Naive thymus-derived CD4-positive, alpha-beta T cell (primary cell): Measurements from ENCODE around the gene TPP2. TPM values are rescaled to one million over a fixed set of nuclear protein-coding genes. Genes with fewer than 3 reads are reported as not detected.

Source experiments
- ATAC-seq: fragments of 150-1000 bp; cut with Tn5 transposase; 2 replicates; pipeline ENCODE4 v1.10.0; 2021; ENCODE audit warnings: mild to moderate bottlenecking, moderate library complexity
- CTCF ChIA-PET: fragments of 350-600 bp; sonication (Branson Sonifier 250); formaldehyde crosslinking; loops from one replicate; lab custom pipeline; 2021; ENCODE audit warnings: antibody characterized with exemption; lab: Charles Lee
- POLR2A ChIA-PET: fragments of 350-600 bp; sonication (Branson Sonifier 250); formaldehyde crosslinking; loops from one replicate; lab custom pipeline; 2021; ENCODE audit warnings: antibody characterized with exemption, inconsistent platforms; lab: Charles Lee
- DNase-seq, 9 donors: peaks; one replicate each; pipeline versions ENCODE4 v3.0.0 to v3.0.0-alpha.2; 2020 to 2022; ENCODE audit warnings: mixed read lengths in 1 of 9
- H3K27ac ChIP-seq: one replicate; pipeline ENCODE4 v1.7.0; 2013; ENCODE audit warnings: mild to moderate bottlenecking, low read depth, low read length, moderate library complexity
- H3K27me3 ChIP-seq, 2 donors: one replicate each; pipeline ENCODE4 v1.7.0; 2013; ENCODE audit warnings: low read length in 2 of 2, mild to moderate bottlenecking in 2 of 2, moderate library complexity in 2 of 2; ENCODE audit not compliant: control insufficient read depth in 2 of 2, insufficient read depth in 2 of 2
- H3K36me3 ChIP-seq, 3 experiments: 1 replicate in 2 of 3; 2 replicates in 1 of 3; pipeline ENCODE4 v1.7.0; 2013; ENCODE audit warnings: low read length in 3 of 3, mild to moderate bottlenecking in 3 of 3, moderate library complexity in 1 of 3; ENCODE audit not compliant: insufficient read depth in 3 of 3, control insufficient read depth in 2 of 3
- H3K4me1 ChIP-seq, 2 donors: one replicate each; pipeline ENCODE4 v1.7.0; 2013; ENCODE audit warnings: low read length in 2 of 2, mild to moderate bottlenecking in 2 of 2, moderate library complexity in 1 of 2; ENCODE audit not compliant: control insufficient read depth in 2 of 2, insufficient read depth in 2 of 2
- H3K4me3 ChIP-seq: 2 replicates; pipeline ENCODE4 v1.7.0; 2013; ENCODE audit warnings: mild to moderate bottlenecking, low read length
- H3K9me3 ChIP-seq, 3 experiments: 1 replicate in 2 of 3; 2 replicates in 1 of 3; pipeline ENCODE4 v1.7.0; 2013; ENCODE audit warnings: low read length in 3 of 3; ENCODE audit not compliant: control insufficient read depth in 2 of 3
- H3K27ac Mint-ChIP-seq, 9 donors: one replicate each; pipeline ENCODE4 v1.8.0; 2020 to 2022; ENCODE audit warnings: mixed read lengths in 9 of 9, mild to moderate bottlenecking in 8 of 9, moderate library complexity in 5 of 9, inconsistent platforms in 2 of 9
- H3K27me3 Mint-ChIP-seq, 5 donors: one replicate each; pipeline ENCODE4 v1.8.0; 2021 to 2022; ENCODE audit warnings: mixed read lengths in 5 of 5, mild to moderate bottlenecking in 1 of 5
- H3K36me3 Mint-ChIP-seq, 5 donors: one replicate each; pipeline ENCODE4 v1.8.0; 2020 to 2022; ENCODE audit warnings: mixed read lengths in 5 of 5, mild to moderate bottlenecking in 3 of 5, inconsistent platforms in 1 of 5
- H3K4me1 Mint-ChIP-seq, 7 donors: one replicate each; pipeline ENCODE4 v1.8.0; 2020 to 2022; ENCODE audit warnings: mixed read lengths in 7 of 7, mild to moderate bottlenecking in 3 of 7, inconsistent platforms in 1 of 7
- H3K4me3 Mint-ChIP-seq, 10 donors: one replicate each; pipeline ENCODE4 v1.8.0; 2020 to 2022; ENCODE audit warnings: mild to moderate bottlenecking in 10 of 10, mixed read lengths in 10 of 10, moderate library complexity in 6 of 10, inconsistent platforms in 2 of 10
- H3K9me3 Mint-ChIP-seq, 11 donors: one replicate each; pipeline ENCODE4 v1.8.0; 2020 to 2022; ENCODE audit warnings: mixed read lengths in 11 of 11, mild to moderate bottlenecking in 4 of 11, inconsistent platforms in 1 of 11, moderate library complexity in 1 of 11
- intact Hi-C, 2 donors: fragments of 100-400 bp; cut with micrococcal nuclease; formaldehyde crosslinking; loops; one replicate each; pipeline ENCODE4 v1.15.1; 2023
- polyA plus RNA-seq, 2 donors: library from polyadenylated mRNA; unstranded; fragments of 300-500 nt; fragmentation: Illumina TruSeq; gene quantifications; one replicate each; pipeline ENCODE4 v1.2.3, GENCODE V29; 2021
- total RNA-seq, 6 experiments: library from RNA in 5 of 6; stranded (reverse) in 5 of 6; gene quantifications; 1 replicate in 5 of 6; 2 replicates in 1 of 6; pipeline ENCODE4 v1.2.3 and lab custom pipeline; 2021 to 2026

TPP2 gene
- total and polyA plus RNA-seq, 7 experiments from 2014 or later, result 49.4 to 158 (median 112) TPM

DNA sequence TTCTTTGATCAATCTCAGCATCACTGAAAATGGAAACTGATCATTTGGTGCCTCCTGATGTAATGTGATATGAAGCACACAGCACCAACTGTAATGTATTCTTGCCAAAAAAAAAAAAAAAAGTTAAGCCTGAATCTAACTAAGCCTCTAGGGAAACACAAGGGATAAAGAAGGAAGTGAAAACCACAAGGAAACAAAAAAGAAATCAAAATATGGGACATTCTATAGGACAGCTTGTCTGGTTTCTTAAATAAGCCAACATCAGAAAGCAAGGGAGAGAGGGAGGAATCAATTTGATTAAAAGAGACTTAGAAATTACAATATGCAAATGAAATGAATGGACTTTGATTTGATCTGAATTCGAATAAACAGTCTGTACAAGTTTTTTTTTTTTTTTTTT is 118.7 kb downstream of the TPP2 start:
- Mint-ChIP-seq H3K36me3 (no peaks in the 10 kb centered on the region), H3K4me3 (no peak overlapping the region), H3K4me1 (no peaks in the 10 kb centered on the region), H3K9me3 (peaks cover 0 to 3% (median 0%) of the 10 kb centered on the region in 11 donors), H3K27ac (no peak overlapping the region), H3K27me3 (peaks cover 9 to 15% (median 10%) of the 10 kb centered on the region in 5 donors)
- ChIA-PET POLR2A (no interaction called here), CTCF (no interaction called here)
- ATAC-seq (no peak), DNase-seq (no peak)
- no peak overlapping the region for H3K27ac ChIP-seq
- intact Hi-C loops, result no loop called here
- no peak overlapping the region for H3K4me3 ChIP-seq
- H3K36me3 ChIP-seq, result no peaks in the 10 kb centered on the region
- no peaks in the 10 kb centered on the region for H3K4me1 ChIP-seq
- no peaks in the 10 kb centered on the region for H3K27me3 ChIP-seq
- H3K9me3 ChIP-seq, result no peaks in the 10 kb centered on the region

DNA sequence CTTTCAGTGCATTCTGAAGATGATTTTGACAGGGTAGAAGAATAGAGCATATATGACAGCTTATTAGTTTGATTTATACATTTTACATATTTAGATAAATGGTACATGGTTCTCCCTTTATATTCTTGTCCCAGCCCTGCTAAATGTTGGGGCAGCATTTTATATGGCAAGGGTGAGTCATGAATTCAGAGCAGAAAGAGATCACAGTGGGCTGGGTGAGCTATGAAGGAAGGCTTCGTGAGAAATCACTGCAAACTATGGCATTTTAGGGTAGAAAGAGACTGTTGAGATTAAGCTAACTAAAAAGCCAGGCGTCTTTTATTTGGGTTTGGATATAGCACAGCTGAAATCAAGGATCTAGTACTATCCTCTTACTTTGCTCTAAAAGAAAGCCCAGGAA is 122.0 kb downstream of the TPP2 start:
- DNase-seq (no peak), ATAC-seq (no peak)
- no peak overlapping the region for H3K27ac ChIP-seq
- H3K27ac Mint-ChIP-seq, result no peak overlapping the region
- no peaks in the 10 kb centered on the region for H3K9me3 ChIP-seq
- peaks cover 4 to 31% (median 9%) of the 10 kb centered on the region in 5 donors for H3K27me3 Mint-ChIP-seq
- no peak overlapping the region for H3K4me3 Mint-ChIP-seq
- peaks cover 0 to 1% (median 0%) of the 10 kb centered on the region in 11 donors for H3K9me3 Mint-ChIP-seq
- no peak overlapping the region for H3K4me3 ChIP-seq
- no peaks in the 10 kb centered on the region for H3K27me3 ChIP-seq
- no peaks in the 10 kb centered on the region for H3K36me3 ChIP-seq
- peaks cover 0 to 7% (median 0%) of the 10 kb centered on the region in 5 donors for H3K36me3 Mint-ChIP-seq
- no peaks in the 10 kb centered on the region for H3K4me1 Mint-ChIP-seq
- ChIA-PET POLR2A (no interaction called here), CTCF (no interaction called here)
- intact Hi-C loops, result no loop called here
- H3K4me1 ChIP-seq, result no peaks in the 10 kb centered on the region

DNA sequence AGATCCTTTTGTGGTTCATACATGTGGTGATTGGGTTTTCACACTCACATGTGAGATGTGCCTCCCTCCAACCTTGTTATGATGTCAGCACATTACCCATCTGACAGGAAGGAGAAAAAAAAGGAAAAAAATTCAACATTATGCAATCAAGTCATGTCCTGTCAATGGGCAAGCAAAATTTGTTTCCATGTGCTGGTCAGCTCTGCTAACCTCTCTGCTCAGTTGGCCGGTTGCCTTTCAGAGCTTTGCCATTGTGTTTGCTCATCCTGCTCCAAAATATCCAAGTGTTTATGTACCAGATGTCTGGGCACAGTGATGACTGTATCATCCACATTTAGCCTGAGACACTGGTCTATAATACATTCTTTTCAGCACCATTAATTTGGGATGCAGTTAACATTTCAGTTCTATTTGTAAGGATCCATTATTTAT is 125.0 kb downstream of the TPP2 start:
- peaks cover 0 to 4% (median 0%) of the 10 kb centered on the region in 11 donors for H3K9me3 Mint-ChIP-seq
- peak overlapping the region in 1 of 9 donors; percentile 35 for H3K27ac Mint-ChIP-seq
- ATAC-seq, result peak; percentile 69
- intact Hi-C loops, result no loop called here
- H3K36me3 Mint-ChIP-seq, result peaks cover 0 to 7% (median 0%) of the 10 kb centered on the region in 5 donors
- Histone ChIP-seq H3K9me3 (no peaks in the 10 kb centered on the region), H3K36me3 (no peaks in the 10 kb centered on the region), H3K4me3 (no peak overlapping the region), H3K27me3 (no peaks in the 10 kb centered on the region), H3K4me1 (no peaks in the 10 kb centered on the region), H3K27ac (no peak overlapping the region)
- DNase-seq, result peak in 1 of 9 donors; percentile 2
- ChIA-PET POLR2A (no interaction called here), CTCF (no interaction called here)
- peaks cover 8 to 31% (median 26%) of the 10 kb centered on the region in 5 donors for H3K27me3 Mint-ChIP-seq
- no peak overlapping the region for H3K4me3 Mint-ChIP-seq
- peaks cover 0 to 2% (median 0%) of the 10 kb centered on the region in 7 donors for H3K4me1 Mint-ChIP-seq

DNA sequence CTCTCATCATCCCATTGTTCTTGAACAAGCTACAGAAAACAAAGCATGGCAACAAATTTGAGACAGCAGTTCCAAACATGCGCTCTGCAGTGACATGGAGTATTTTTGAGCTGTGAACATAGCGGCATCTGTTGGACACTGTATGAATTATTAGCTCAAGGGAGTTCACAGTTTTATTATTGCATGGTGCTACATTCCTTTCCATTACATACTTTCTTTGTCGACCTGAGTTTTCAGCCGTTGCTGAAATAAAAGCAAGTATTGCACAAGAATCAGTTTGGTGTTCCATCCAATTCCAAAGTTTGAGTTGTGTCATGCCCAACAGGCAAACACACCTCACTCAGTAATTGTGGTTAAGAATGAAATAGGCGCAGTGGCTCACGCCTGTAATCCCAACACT is 128.1 kb downstream of the TPP2 start:
- ATAC-seq (peak; percentile 54), DNase-seq (peak in 1 of 9 donors; percentile 6)
- Histone ChIP-seq H3K27ac (no peak overlapping the region), H3K4me1 (no peaks in the 10 kb centered on the region), H3K36me3 (no peaks in the 10 kb centered on the region), H3K4me3 (no peak overlapping the region), H3K9me3 (no peaks in the 10 kb centered on the region), H3K27me3 (no peaks in the 10 kb centered on the region)
- intact Hi-C loops, result loop anchor here (1.0 to 5.0 kb wide), 3 partner anchors 47 to 145 kb away; partner anchors contain the start of gene TEX30 (in 1 of the 2)
- CTCF ChIA-PET, result interaction anchor here (0.5 to 1.1 kb wide), 5 partner anchors 8 to 145 kb away, joined by 3 to 8 read pairs (median 3); no protein-coding TSS in a partner anchor
- peaks cover 0 to 7% (median 0%) of the 10 kb centered on the region in 5 donors for H3K36me3 Mint-ChIP-seq
- H3K4me3 Mint-ChIP-seq, result no peak overlapping the region
- POLR2A ChIA-PET, result interaction anchor here (0.9 kb wide), 1 partner anchor 129 kb away, joined by 3 read pairs; no protein-coding TSS in a partner anchor
- H3K4me1 Mint-ChIP-seq, result peaks cover 0 to 3% (median 0%) of the 10 kb centered on the region in 7 donors
- peaks cover 0 to 4% (median 0%) of the 10 kb centered on the region in 11 donors for H3K9me3 Mint-ChIP-seq
- H3K27me3 Mint-ChIP-seq, result peaks cover 8 to 40% (median 26%) of the 10 kb centered on the region in 5 donors
- no peak overlapping the region for H3K27ac Mint-ChIP-seq

DNA sequence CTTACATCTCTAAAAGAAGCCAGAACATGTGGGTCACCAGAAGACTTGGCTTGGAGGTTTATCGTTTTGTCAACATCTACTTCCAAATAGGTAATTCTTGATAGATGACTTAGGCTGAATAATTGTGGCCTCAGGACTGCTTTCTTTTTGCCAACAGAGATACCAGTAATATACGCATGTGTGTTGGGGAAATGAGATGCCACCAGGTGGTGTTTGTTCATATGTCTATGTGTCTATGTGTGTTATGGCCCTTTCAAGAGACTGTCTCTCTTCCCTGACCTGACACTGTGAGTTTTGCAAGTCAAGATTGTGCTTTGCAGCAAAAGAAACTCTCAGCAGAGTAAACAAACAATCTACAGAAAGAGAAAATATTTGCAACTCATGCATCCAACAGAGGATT is 129.6 kb downstream of the TPP2 start:
- no peak overlapping the region for H3K4me3 ChIP-seq
- H3K27ac Mint-ChIP-seq, result no peak overlapping the region
- H3K27ac ChIP-seq, result no peak overlapping the region
- no peaks in the 10 kb centered on the region for H3K36me3 ChIP-seq
- H3K27me3 ChIP-seq, result no peaks in the 10 kb centered on the region
- no peaks in the 10 kb centered on the region for H3K4me1 ChIP-seq
- H3K9me3 ChIP-seq, result no peaks in the 10 kb centered on the region
- DNase-seq (peak in 1 of 9 donors; percentile 3), ATAC-seq (no peak)
- ChIA-PET CTCF (no interaction called here), POLR2A (no interaction called here)
- H3K9me3 Mint-ChIP-seq, result peaks cover 0 to 4% (median 0%) of the 10 kb centered on the region in 11 donors
- H3K4me1 Mint-ChIP-seq, result peaks cover 0 to 3% (median 0%) of the 10 kb centered on the region in 7 donors
- intact Hi-C loops, result loop anchor here (1.0 to 5.0 kb wide), 4 partner anchors 46 to 121 kb away; partner anchors contain the start of gene TEX30 (in 2 of the 2)
- H3K4me3 Mint-ChIP-seq, result no peak overlapping the region
- H3K27me3 Mint-ChIP-seq, result peaks cover 11 to 35% (median 31%) of the 10 kb centered on the region in 5 donors
- H3K36me3 Mint-ChIP-seq, result peaks cover 0 to 7% (median 0%) of the 10 kb centered on the region in 5 donors

Other genes starting within 250 kb of the TPP2 start
- not detected for gene FGF14, start 194.9 kb upstream of the TPP2 start, total RNA-seq
- not detected for gene FGF14, start 194.9 kb upstream of the TPP2 start, polyA plus RNA-seq
- not detected for gene METTL21C, start 98.1 kb downstream of the TPP2 start, total RNA-seq
- not detected for gene METTL21C, start 98.1 kb downstream of the TPP2 start, polyA plus RNA-seq
- gene TEX30, start 176.8 kb downstream of the TPP2 start, total RNA-seq, result 10 to 100 TPM in 1 of 5 experiments, 1 to 10 TPM in 4; 3.7 to 30.8 (median 8.3) TPM
- gene TEX30, start 176.8 kb downstream of the TPP2 start, polyA plus RNA-seq, result 10 to 100 TPM; 17.8 to 20.4 TPM
- gene POGLUT2, start 202.0 kb downstream of the TPP2 start, total RNA-seq, result 10 to 100 TPM in 1 of 5 experiments, under 1 TPM in 4; 0.19 to 10.4 (median 0.40) TPM
- not detected for gene POGLUT2, start 202.0 kb downstream of the TPP2 start, polyA plus RNA-seq
- 10 to 100 TPM in 1 of 5 experiments, 1 to 10 TPM in 4; 3.7 to 31.2 (median 4.9) TPM for gene BIVM, start 202.1 kb downstream of the TPP2 start, total RNA-seq
- 1 to 10 TPM; 2.6 to 4.0 TPM for gene BIVM, start 202.1 kb downstream of the TPP2 start, polyA plus RNA-seq
- gene ERCC5, start 249.0 kb downstream of the TPP2 start, total RNA-seq, result 100 to 1,000 TPM in 3 of 5 experiments, 10 to 100 TPM in 2; 79.6 to 158 (median 123) TPM
- gene ERCC5, start 249.0 kb downstream of the TPP2 start, polyA plus RNA-seq, result 10 to 100 TPM; 48.6 to 62.9 TPM